ENCODE data around the gene UGDH. TPM values are rescaled to one million over a fixed set of nuclear protein-coding genes. Genes with fewer than 3 reads are reported as not detected.

The UGDH gene
- total and polyA plus RNA-seq, 10 of the 15 experiments (the other 5 are each of a cell fraction or from before 2014, with no cell fraction given) = 11.1 to 60.3 (median 26.8) TPM

DNA sequence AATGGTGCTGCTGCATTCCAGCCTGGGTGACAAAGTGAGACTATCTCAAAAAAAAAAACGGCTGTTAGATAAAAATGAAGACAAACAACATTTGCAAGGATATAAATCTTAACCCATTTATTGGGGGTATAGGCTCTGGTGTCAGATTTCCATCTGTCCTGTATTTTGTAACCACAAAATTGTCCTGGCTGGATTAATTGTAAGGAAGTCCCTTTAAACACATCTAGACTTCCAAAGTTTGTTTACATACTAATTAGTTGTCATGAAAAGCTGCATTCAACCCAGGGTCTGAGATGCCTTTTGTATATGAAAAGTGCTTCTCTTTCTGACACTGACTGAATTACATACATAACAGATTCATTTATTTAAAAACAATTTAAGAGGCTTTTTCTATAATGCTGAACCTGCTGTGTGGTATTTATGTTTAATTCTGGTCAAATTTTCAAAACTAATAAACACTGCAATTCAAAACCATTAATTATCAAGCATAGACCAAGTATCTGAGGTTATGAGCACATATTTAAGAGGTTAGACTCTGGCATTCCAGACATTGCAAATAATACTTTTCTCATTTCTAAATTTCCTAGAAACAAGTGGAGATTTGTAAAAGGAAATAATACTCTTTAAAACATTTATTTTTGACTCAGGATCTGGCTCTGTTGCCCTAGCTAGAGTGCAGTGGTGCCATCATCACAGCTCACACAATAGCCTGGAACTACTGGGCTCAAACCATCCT is 17.5 kb upstream of the UGDH start:
- ChIA-PET POLR2A (no interaction called here), RAD21 (ENCODE audit: unreplicated experiment) (no interaction called here), SMC1A (ENCODE audit: uncharacterized antibody, unreplicated experiment) (no interaction called here), CTCF (no interaction called here)
- Histone ChIP-seq H3K4me2 (ENCODE audit: control insufficient read depth, insufficient read depth) (no peak overlapping the region), H3K36me3 (ENCODE audit: control insufficient read depth in 2 of 2, insufficient read depth in 2 of 2, low read length in 1 of 2) (peaks cover 0 to 3% of the 10 kb centered on the region in 2 experiments; a peak in 1 of 4 replicates), H3K4me1 (ENCODE audit: control insufficient read depth, insufficient read depth, low read length) (no peaks in the 10 kb centered on the region), H3K9me3 (replicated peaks; ENCODE audit: control insufficient read depth, insufficient read depth, low read length) (no peaks in the 10 kb centered on the region), H3K4me3 (no peak overlapping the region), H3K9ac (ENCODE audit: control insufficient read depth, insufficient read depth, low read length) (no peak overlapping the region), H3K27ac (ENCODE audit: control insufficient read depth, insufficient read depth) (no peak overlapping the region), H3K79me2 (ENCODE audit: control insufficient read depth, insufficient read depth, low read length) (no peaks in the 10 kb centered on the region), H2AFZ (ENCODE audit: control insufficient read depth, low read depth, low read length) (no peak overlapping the region), H3K27me3 (replicated peaks in 1 of 2; ENCODE audit: control insufficient read depth in 2 of 2, insufficient read depth in 2 of 2, low read length in 1 of 2) (no peaks in the 10 kb centered on the region), H4K20me1 (ENCODE audit: control insufficient read depth, insufficient read depth) (no peaks in the 10 kb centered on the region)
- FAIRE-seq = no peak
- DNase-seq (ENCODE audit: low read depth, low spot score) = no peak
- TF ChIP-seq HCFC1 (IDR thresholded peaks at IDR 0.05; ENCODE audit: low read length) (no peak), RAD21 (IDR thresholded peaks at IDR 0.05; ENCODE audit: insufficient read depth, low read depth, low read length) (no peak), JUND (IDR thresholded peaks at IDR 0.05; ENCODE audit: low read depth, low read length) (no peak), ZNF274 (IDR thresholded peaks at IDR 0.05; ENCODE audit: insufficient read depth, insufficient read length) (no peak), RCOR1 (conservative IDR thresholded peaks at IDR 0.05; ENCODE audit: low read depth, low read length) (no peak), IKZF1 (conservative IDR thresholded peaks at IDR 0.05) (no peak), CBX5 (IDR thresholded peaks at IDR 0.05; ENCODE audit: low read depth) (no peak), FOS (IDR thresholded peaks at IDR 0.05; ENCODE audit: borderline replicate concordance, extremely low read depth, insufficient read length) (no peak), ATF7 (IDR thresholded peaks at IDR 0.05; ENCODE audit: low read depth) (no peak), CBX3 (IDR thresholded peaks at IDR 0.05; ENCODE audit: borderline replicate concordance, low read depth) (no peak), RELA (IDR thresholded peaks at IDR 0.05; ENCODE audit: borderline replicate concordance, partially characterized antibody) (no peak), NR2C1 (IDR thresholded peaks at IDR 0.05) (no peak), CHD1 (IDR thresholded peaks at IDR 0.05; ENCODE audit: low read depth, low read length) (no peak), DPF2 (IDR thresholded peaks at IDR 0.05) (no peak), IRF4 (IDR thresholded peaks at IDR 0.05; ENCODE audit: low read depth, low read length) (no peak), EZH2 (IDR thresholded peaks at IDR 0.05; ENCODE audit: borderline replicate concordance, control insufficient read depth, low read depth, low read length) (no peak), RB1 (IDR thresholded peaks at IDR 0.05; ENCODE audit: borderline replicate concordance) (no peak)
- TF ChIP-seq, protein P1, sequence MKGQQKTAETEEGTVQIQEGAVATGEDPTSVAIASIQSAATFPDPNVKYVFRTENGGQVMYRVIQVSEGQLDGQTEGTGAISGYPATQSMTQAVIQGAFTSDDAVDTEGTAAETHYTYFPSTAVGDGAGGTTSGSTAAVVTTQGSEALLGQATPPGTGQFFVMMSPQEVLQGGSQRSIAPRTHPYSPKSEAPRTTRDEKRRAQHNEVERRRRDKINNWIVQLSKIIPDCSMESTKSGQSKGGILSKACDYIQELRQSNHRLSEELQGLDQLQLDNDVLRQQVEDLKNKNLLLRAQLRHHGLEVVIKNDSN (IDR thresholded peaks at IDR 0.05; ENCODE audit: borderline replicate concordance, extremely low read length, insufficient read depth, low read depth, low read length) = no peak
- TF ChIP-seq, protein P2, sequence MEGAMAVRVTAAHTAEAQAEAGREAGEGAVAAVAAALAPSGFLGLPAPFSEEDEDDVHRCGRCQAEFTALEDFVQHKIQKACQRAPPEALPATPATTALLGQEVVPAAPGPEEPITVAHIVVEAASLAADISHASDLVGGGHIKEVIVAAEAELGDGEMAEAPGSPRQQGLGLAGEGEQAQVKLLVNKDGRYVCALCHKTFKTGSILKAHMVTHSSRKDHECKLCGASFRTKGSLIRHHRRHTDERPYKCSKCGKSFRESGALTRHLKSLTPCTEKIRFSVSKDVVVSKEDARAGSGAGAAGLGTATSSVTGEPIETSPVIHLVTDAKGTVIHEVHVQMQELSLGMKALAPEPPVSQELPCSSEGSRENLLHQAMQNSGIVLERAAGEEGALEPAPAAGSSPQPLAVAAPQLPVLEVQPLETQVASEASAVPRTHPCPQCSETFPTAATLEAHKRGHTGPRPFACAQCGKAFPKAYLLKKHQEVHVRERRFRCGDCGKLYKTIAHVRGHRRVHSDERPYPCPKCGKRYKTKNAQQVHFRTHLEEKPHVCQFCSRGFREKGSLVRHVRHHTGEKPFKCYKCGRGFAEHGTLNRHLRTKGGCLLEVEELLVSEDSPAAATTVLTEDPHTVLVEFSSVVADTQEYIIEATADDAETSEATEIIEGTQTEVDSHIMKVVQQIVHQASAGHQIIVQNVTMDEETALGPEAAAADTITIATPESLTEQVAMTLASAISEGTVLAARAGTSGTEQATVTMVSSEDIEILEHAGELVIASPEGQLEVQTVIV (IDR thresholded peaks at IDR 0.05; ENCODE audit: borderline replicate concordance, partially characterized antibody) = no peak
- no peak for ATAC-seq
- 100% methylated on average over 1 of the region's 1 CpG for WGBS (ENCODE audit: insufficient coverage, insufficient replicate concordance, low lambda C conversion rate, missing lambda C conversion rate)
- intact Hi-C loops (cut with micrococcal nuclease; ENCODE audit: unreplicated experiment) (no loop called here), in situ Hi-C loops (cut with MboI) (no loop called here)
- no TSS peak for BruUV-seq (replicated peaks)

Measured in GM12878 (cell line).